ENCODE measurements around the gene MYBBP1A. TPM values are rescaled to one million over a fixed set of nuclear protein-coding genes. Genes with fewer than 3 reads are reported as not detected.

The MYBBP1A gene
- total RNA-seq, 1 experiment from 2014 or later: 130 TPM

- DNase-seq (ENCODE audit: low read depth, low spot score) (no peak), ATAC-seq (no peak)
- ChIA-PET POLR2A (no interaction called here), RAD21 (ENCODE audit: low non-redundant PET in 1 of 2, low total read pairs in 2 of 2, uncharacterized antibody in 2 of 2, unreplicated experiment in 2 of 2) (no interaction called here), CTCF (no interaction called here)
- no peak for TF ChIP-seq POLR2AphosphoS5 (IDR thresholded peaks at IDR 0.05; ENCODE audit: low read depth, low read length)
- TF ChIP-seq ELF1 (IDR thresholded peaks at IDR 0.05; ENCODE audit: borderline replicate concordance, low read depth): no peak
- TF ChIP-seq ZNF274 (IDR thresholded peaks at IDR 0.05; ENCODE audit: low read depth, low read length): no peak
- no peak for TF ChIP-seq CBX3 (IDR thresholded peaks at IDR 0.05; ENCODE audit: low read depth)
- TF ChIP-seq FOSL1 (IDR thresholded peaks at IDR 0.05; ENCODE audit: low read depth): no peak
- no peak for TF ChIP-seq JUND (IDR thresholded peaks at IDR 0.05)
- no peak for TF ChIP-seq TCF7L2 (IDR thresholded peaks at IDR 0.05; ENCODE audit: borderline replicate concordance, extremely low read depth, insufficient read depth, insufficient read length)
- TF ChIP-seq CEBPB (IDR thresholded peaks at IDR 0.05; ENCODE audit: low read depth): no peak
- no peak for TF ChIP-seq SIN3A (IDR thresholded peaks at IDR 0.05; ENCODE audit: low read depth)
- TF ChIP-seq POLR2A (IDR thresholded peaks at IDR 0.05; ENCODE audit: borderline replicate concordance, extremely low read depth, insufficient read depth, insufficient read length): no peak
- TF ChIP-seq, protein P1, sequence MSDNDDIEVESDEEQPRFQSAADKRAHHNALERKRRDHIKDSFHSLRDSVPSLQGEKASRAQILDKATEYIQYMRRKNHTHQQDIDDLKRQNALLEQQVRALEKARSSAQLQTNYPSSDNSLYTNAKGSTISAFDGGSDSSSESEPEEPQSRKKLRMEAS (IDR thresholded peaks at IDR 0.05): no peak
- TF ChIP-seq EZH2phosphoT487 (IDR thresholded peaks at IDR 0.05; ENCODE audit: borderline replicate concordance): no peak
- TF ChIP-seq YY1 (IDR thresholded peaks at IDR 0.05; ENCODE audit: extremely low read depth, insufficient replicate concordance, low read depth, low read length): no peak
- TF ChIP-seq REST (IDR thresholded peaks at IDR 0.05; ENCODE audit: low read depth): no peak
- no peak for TF ChIP-seq EZH2 (IDR thresholded peaks at IDR 0.05)
- BruUV-seq (replicated peaks): no TSS peak
- H3K9ac ChIP-seq (ENCODE audit: low read length): no peak overlapping the region
- H3K4me1 ChIP-seq (ENCODE audit: control insufficient read depth in 1 of 2, insufficient read depth in 2 of 2, low read length in 2 of 2): peaks cover under 1 to 20% of the 10 kb centered on the region in 2 experiments
- intact Hi-C loops (cut with micrococcal nuclease): no loop called here
- no peaks in the 10 kb centered on the region for H3K9me3 ChIP-seq (ENCODE audit: control insufficient read depth in 1 of 2, insufficient read depth in 1 of 2, low read depth in 1 of 2, low read length in 2 of 2)
- H3K27me3 ChIP-seq (ENCODE audit: insufficient read depth, low read length): no peaks in the 10 kb centered on the region
- H3K9me2 ChIP-seq (ENCODE audit: insufficient read depth): no peaks in the 10 kb centered on the region
- H4K20me1 ChIP-seq (ENCODE audit: insufficient read depth): no peaks in the 10 kb centered on the region
- no peaks in the 10 kb centered on the region for H3K79me2 ChIP-seq (ENCODE audit: insufficient read depth, low read length)
- H2AFZ ChIP-seq (ENCODE audit: low read depth, low read length, poor library complexity, severe bottlenecking): no peak overlapping the region
- no peak overlapping the region for H3K27ac ChIP-seq (ENCODE audit: low read depth, low read length)
- no peaks in the 10 kb centered on the region for H3K36me3 ChIP-seq (ENCODE audit: control insufficient read depth in 1 of 2, insufficient read depth in 2 of 2, low read length in 2 of 2)
- no peak overlapping the region for H3K4me2 ChIP-seq (ENCODE audit: low read length)
- no peak overlapping the region for H3K4me3 ChIP-seq (replicated peaks in 1 of 2; ENCODE audit: low read depth in 1 of 2, low read length in 2 of 2)
These were observed 66.1 kb downstream of the MYBBP1A start for GRCh38 chr17:4488989-4489595.

Other genes with a start within 250 kb of the MYBBP1A start
- 80.6 TPM for gene UBE2G1, start 188.7 kb downstream of the MYBBP1A start, total RNA-seq (2021; ENCODE audit: unreplicated experiment)
- 0.37 TPM for gene SPNS3, start 121.4 kb downstream of the MYBBP1A start, total RNA-seq (2021; ENCODE audit: unreplicated experiment)
- gene SPNS2, start 56.5 kb downstream of the MYBBP1A start, total RNA-seq (2021; ENCODE audit: unreplicated experiment): 1.6 TPM
- 0.10 TPM for gene GGT6, start 5.2 kb upstream of the MYBBP1A start, total RNA-seq (2021; ENCODE audit: unreplicated experiment)
- gene SMTNL2, start 29.1 kb upstream of the MYBBP1A start, total RNA-seq (2021; ENCODE audit: unreplicated experiment): 2.3 TPM
- 0.57 TPM for gene ALOX15, start 86.3 kb upstream of the MYBBP1A start, total RNA-seq (2021; ENCODE audit: unreplicated experiment)
- gene PELP1, start 148.8 kb upstream of the MYBBP1A start, total RNA-seq (2021; ENCODE audit: unreplicated experiment): 93.4 TPM
- 70.8 TPM for gene ARRB2, start 155.2 kb upstream of the MYBBP1A start, total RNA-seq (2021; ENCODE audit: unreplicated experiment)
- 13.7 TPM for gene MED11, start 176.0 kb upstream of the MYBBP1A start, total RNA-seq (2021; ENCODE audit: unreplicated experiment)
- 2.8 TPM for gene ZMYND15, start 184.4 kb upstream of the MYBBP1A start, total RNA-seq (2021; ENCODE audit: unreplicated experiment)
- 44.8 TPM for gene CXCL16, start 184.5 kb upstream of the MYBBP1A start, total RNA-seq (2021; ENCODE audit: unreplicated experiment)
- not detected for gene TM4SF5, start 216.5 kb upstream of the MYBBP1A start, total RNA-seq (2021; ENCODE audit: unreplicated experiment)
- 0.76 TPM for gene VMO1, start 231.0 kb upstream of the MYBBP1A start, total RNA-seq (2021; ENCODE audit: unreplicated experiment)
- not detected for gene GLTPD2, start 233.6 kb upstream of the MYBBP1A start, total RNA-seq (2021; ENCODE audit: unreplicated experiment)
- gene PSMB6, start 240.8 kb upstream of the MYBBP1A start, total RNA-seq (2021; ENCODE audit: unreplicated experiment): 221 TPM